HCT116 (cell line): ENCODE results near the gene IL31RA. TPM values are rescaled to one million over a fixed set of nuclear protein-coding genes. Genes with fewer than 3 reads are reported as not detected.

Source experiments
- ATAC-seq: fragments of 200-7000 bp; cut with Tn5 transposase; 2 replicates; pipeline ENCODE4 v1.9.1; 2020; ENCODE audit warnings: mild to moderate bottlenecking, moderate library complexity
- BruUV-seq: library from RNA; stranded (reverse); fragments of 400-500 nt; replicated peaks from 2 replicates; lab custom pipeline; 2021; lab: Mats Ljungman, UMichigan
- CTCF ChIA-PET: fragments of 300-600 bp; sonication (Branson Sonifier 250); formaldehyde crosslinking; loops from one replicate; lab custom pipeline; 2021; ENCODE audit warnings: antibody characterized with exemption; lab: Charles Lee
- POLR2A ChIA-PET: fragments of 300-600, 350-600 bp; sonication (Branson Sonifier 250); formaldehyde crosslinking; loops from one replicate; lab custom pipeline; 2021; ENCODE audit warnings: antibody characterized with exemption; lab: Charles Lee
- RAD21 ChIA-PET, 2 experiments: fragments of 300-600 bp; sonication (Branson Sonifier 250); formaldehyde crosslinking; loops; one replicate each; lab custom pipeline; 2023; ENCODE audit warnings: low total read pairs in 2 of 2; ENCODE audit not compliant: uncharacterized antibody in 2 of 2, unreplicated experiment in 2 of 2, low non-redundant PET in 1 of 2; lab: Charles Lee
- DNase-seq: peaks from one replicate; pipeline ENCODE4 v3.0.0-alpha.2; 2010; ENCODE audit warnings: low read depth, low spot score
- H2AFZ ChIP-seq: fragments of 200-600 bp; shearing (Covaris generic), sonication (generic); 2 replicates; pipeline ENCODE4 v1.6.1; 2017; ENCODE audit warnings: low read depth, mixed run types, mixed read lengths, antibody characterized with exemption, low read length; ENCODE audit not compliant: poor library complexity, severe bottlenecking
- H3K27ac ChIP-seq: 2 replicates; pipeline ENCODE4 v1.5.1; 2012; ENCODE audit warnings: low read depth, low read length
- H3K27me3 ChIP-seq: fragments of 200-600 bp; sonication (generic); 2 replicates; pipeline ENCODE4 v1.6.1; 2016; ENCODE audit warnings: mixed run types, low read length, mixed read lengths; ENCODE audit not compliant: insufficient read depth
- H3K36me3 ChIP-seq, 2 experiments: fragments of 200-500 bp in 1 of 2; fragments of 200-600 bp in 1 of 2; sonication (Bioruptor generic) in 1 of 2; sonication (generic) in 1 of 2; 2 replicates each; pipeline versions ENCODE4 v1.5.1 to v1.6.1; 2014 to 2016; ENCODE audit warnings: low read length in 2 of 2, inconsistent platforms in 1 of 2, mixed read lengths in 1 of 2, mixed run types in 1 of 2; ENCODE audit not compliant: insufficient read depth in 2 of 2, control insufficient read depth in 1 of 2
- H3K4me1 ChIP-seq, 2 experiments: fragments of 200-600 bp in 1 of 2; sonication (generic) in 1 of 2; 2 replicates each; pipeline versions ENCODE4 v1.5.1 to v1.6.1; 2012 to 2017; ENCODE audit warnings: low read length in 2 of 2, inconsistent platforms in 1 of 2, mild to moderate bottlenecking in 1 of 2, mixed read lengths in 1 of 2, mixed run types in 1 of 2, moderate library complexity in 1 of 2; ENCODE audit not compliant: insufficient read depth in 2 of 2, control insufficient read depth in 1 of 2
- H3K4me2 ChIP-seq: fragments of 200-600 bp; sonication (generic); 2 replicates; pipeline ENCODE4 v1.6.1; 2017; ENCODE audit warnings: mixed run types, low read length, mixed read lengths
- H3K4me3 ChIP-seq, 2 experiments: fragments of 200-600 bp in 1 of 2; sonication (generic) in 1 of 2; replicated peaks in 1 of 2; 2 replicates each; pipeline ENCODE4 v1.5.1; 2011 to 2016; ENCODE audit warnings: low read length in 2 of 2, control low read depth in 1 of 2, low read depth in 1 of 2, mild to moderate bottlenecking in 1 of 2, mixed read lengths in 1 of 2, mixed run types in 1 of 2
- H3K79me2 ChIP-seq: fragments of 200-600 bp; sonication (generic); 2 replicates; pipeline ENCODE4 v1.6.1; 2017; ENCODE audit warnings: mild to moderate bottlenecking, mixed run types, low read length, moderate library complexity, mixed read lengths; ENCODE audit not compliant: insufficient read depth
- H3K9ac ChIP-seq: fragments of 200-600 bp; sonication (generic); 2 replicates; pipeline ENCODE4 v1.6.1; 2016; ENCODE audit warnings: low read length, mixed read lengths
- H3K9me2 ChIP-seq: fragments of 200-600 bp; sonication (generic), shearing (Covaris generic); 2 replicates; pipeline ENCODE4 v1.6.1; 2017; ENCODE audit warnings: mixed run types, mild to moderate bottlenecking, moderate library complexity; ENCODE audit not compliant: insufficient read depth
- H3K9me3 ChIP-seq, 2 experiments: fragments of 200-500 bp in 1 of 2; fragments of 200-600 bp in 1 of 2; sonication (Bioruptor generic) in 1 of 2; sonication (generic) in 1 of 2; 2 replicates each; pipeline ENCODE4 v1.6.1; 2014 to 2017; ENCODE audit warnings: low read length in 2 of 2, mixed read lengths in 2 of 2, inconsistent platforms in 1 of 2, low read depth in 1 of 2, mild to moderate bottlenecking in 1 of 2, mixed run types in 1 of 2, moderate library complexity in 1 of 2; ENCODE audit not compliant: control insufficient read depth in 1 of 2, insufficient read depth in 1 of 2
- H4K20me1 ChIP-seq: fragments of 200-600 bp; sonication (generic), shearing (Covaris generic); 2 replicates; pipeline ENCODE4 v1.6.1; 2017; ENCODE audit warnings: mixed run types, mild to moderate bottlenecking, moderate library complexity; ENCODE audit not compliant: insufficient read depth
- CTCF ChIP-seq, 3 experiments: fragments of 200-600 bp in 1 of 3; sonication (generic) in 1 of 3; IDR thresholded peaks in 2 of 3; conservative IDR thresholded peaks in 1 of 3; 2 replicates each; pipeline ENCODE4 v1.5.1; 2012 to 2017; ENCODE audit warnings: low read depth in 2 of 3, low read length in 2 of 3, antibody characterized with exemption in 1 of 3, borderline replicate concordance in 1 of 3, control low read depth in 1 of 3, mild to moderate bottlenecking in 1 of 3, mixed read lengths in 1 of 3, mixed run types in 1 of 3, moderate library complexity in 1 of 3; ENCODE audit not compliant: insufficient read depth in 1 of 3
- EGR1 ChIP-seq: IDR thresholded peaks from 2 replicates; pipeline ENCODE4 v1.6.1; 2012; ENCODE audit warnings: low read depth
- ELF1 ChIP-seq: IDR thresholded peaks from 2 replicates; pipeline ENCODE4 v1.6.1; 2012; ENCODE audit warnings: low read depth, borderline replicate concordance
- EZH2 ChIP-seq: fragments of 200-600 bp; sonication (generic); IDR thresholded peaks from 2 replicates; pipeline ENCODE4 v1.6.1; 2017; ENCODE audit warnings: antibody characterized with exemption, mixed run types
- MAX ChIP-seq: IDR thresholded peaks from 2 replicates; pipeline ENCODE4 v1.6.1; 2012
- POLR2A ChIP-seq: IDR thresholded peaks from 2 replicates; pipeline ENCODE4 v1.7.0; 2011; ENCODE audit warnings: borderline replicate concordance; ENCODE audit not compliant: insufficient read depth, insufficient read length; ENCODE audit errors: extremely low read depth
- POLR2AphosphoS5 ChIP-seq: IDR thresholded peaks from 2 replicates; pipeline ENCODE4 v1.6.1; 2011; ENCODE audit warnings: mild to moderate bottlenecking, low read depth, low read length, moderate library complexity
- RAD21 ChIP-seq: IDR thresholded peaks from 2 replicates; pipeline ENCODE4 v1.6.1; 2012; ENCODE audit warnings: low read depth, mild to moderate bottlenecking
- TCF7L2 ChIP-seq: IDR thresholded peaks from 2 replicates; pipeline ENCODE4 v1.7.0; 2011; ENCODE audit warnings: borderline replicate concordance, inconsistent platforms; ENCODE audit not compliant: insufficient read depth, insufficient read length; ENCODE audit errors: extremely low read depth
- ZFX ChIP-seq: fragments of 450-650 bp; IDR thresholded peaks from 2 replicates; pipeline ENCODE4 v1.6.1; 2017
- ZNF274 ChIP-seq: fragments of 200-500 bp; sonication (Bioruptor generic); IDR thresholded peaks from 2 replicates; pipeline ENCODE4 v1.6.1; 2014; ENCODE audit warnings: mild to moderate bottlenecking, low read depth, low read length, inconsistent platforms
- intact Hi-C: fragments of 100-400 bp; cut with micrococcal nuclease; formaldehyde crosslinking; loops from 2 replicates; pipeline ENCODE4 v1.10.0; 2022
- total RNA-seq: library from RNA; stranded (reverse); gene quantifications from one replicate; pipeline ENCODE4 v1.2.1, GENCODE V29; 2021; ENCODE audit not compliant: unreplicated experiment

IL31RA gene
- total RNA-seq, 1 experiment from 2014 or later, result 0.59 TPM

GRCh38 chr5:55895346-55895745 lies 44.2 kb downstream of the IL31RA start:
- POLR2A ChIA-PET, result no interaction called here
- no peaks in the 10 kb centered on the region for H3K27me3 ChIP-seq
- TF ChIP-seq POLR2AphosphoS5 (no peak), ZNF274 (no peak), POLR2A (no peak), TCF7L2 (no peak), CTCF (IDR thresholded peaks at IDR 0.05 in 2 of 3, conservative IDR thresholded peaks at IDR 0.05 in 1 of 3; ENCODE audit: borderline replicate concordance in 1 of 3, insufficient read depth in 1 of 3, low read depth in 2 of 3, low read length in 2 of 3) (no peak), ELF1 (no peak), EGR1 (no peak), RAD21 (no peak), EZH2 (no peak), MAX (no peak), ZFX (no peak)
- TF ChIP-seq, all 23 proteins: peak for 0
- ATAC-seq (no peak), DNase-seq (no peak)
- CTCF ChIA-PET, result no interaction called here
- no peaks in the 10 kb centered on the region for H3K9me3 ChIP-seq
- no peak overlapping the region for H2AFZ ChIP-seq
- no peak overlapping the region for H3K9ac ChIP-seq
- RAD21 ChIA-PET, result no interaction called here
- H3K4me3 ChIP-seq, result no peak overlapping the region
- intact Hi-C loops, result no loop called here
- no peaks in the 10 kb centered on the region for H3K9me2 ChIP-seq
- H3K27ac ChIP-seq, result no peak overlapping the region
- H3K4me1 ChIP-seq, result peaks cover 0 to 4% of the 10 kb centered on the region in 2 experiments; a peak in 1 of 4 replicates
- BruUV-seq, result no TSS peak
- H3K79me2 ChIP-seq, result no peaks in the 10 kb centered on the region
- no peaks in the 10 kb centered on the region for H4K20me1 ChIP-seq
- H3K36me3 ChIP-seq, result no peaks in the 10 kb centered on the region
- H3K4me2 ChIP-seq, result no peak overlapping the region
